ENCODE results near the gene JPT2.

DNA sequence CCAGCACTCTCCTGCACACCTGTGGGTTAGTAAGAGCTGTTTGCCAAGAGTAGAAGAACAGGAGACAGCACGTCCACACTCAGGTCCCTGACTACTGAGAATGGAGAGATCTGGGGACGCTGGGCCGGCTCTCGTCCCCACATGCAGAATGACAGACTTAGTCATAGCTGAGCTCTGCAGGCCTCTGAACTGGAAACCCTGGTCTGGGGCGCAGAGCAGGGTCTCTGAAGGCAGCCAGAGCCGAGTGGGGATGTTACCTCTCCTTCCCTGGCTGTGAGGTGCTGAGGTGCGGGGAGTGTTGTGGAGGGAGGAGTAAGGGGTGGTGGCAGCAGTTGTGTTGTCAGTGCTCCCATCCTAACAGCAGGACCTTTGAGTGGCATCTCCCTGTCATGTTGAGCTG, 7.2 kb upstream of the JPT2 start:
- TF ChIP-seq, protein P1, sequence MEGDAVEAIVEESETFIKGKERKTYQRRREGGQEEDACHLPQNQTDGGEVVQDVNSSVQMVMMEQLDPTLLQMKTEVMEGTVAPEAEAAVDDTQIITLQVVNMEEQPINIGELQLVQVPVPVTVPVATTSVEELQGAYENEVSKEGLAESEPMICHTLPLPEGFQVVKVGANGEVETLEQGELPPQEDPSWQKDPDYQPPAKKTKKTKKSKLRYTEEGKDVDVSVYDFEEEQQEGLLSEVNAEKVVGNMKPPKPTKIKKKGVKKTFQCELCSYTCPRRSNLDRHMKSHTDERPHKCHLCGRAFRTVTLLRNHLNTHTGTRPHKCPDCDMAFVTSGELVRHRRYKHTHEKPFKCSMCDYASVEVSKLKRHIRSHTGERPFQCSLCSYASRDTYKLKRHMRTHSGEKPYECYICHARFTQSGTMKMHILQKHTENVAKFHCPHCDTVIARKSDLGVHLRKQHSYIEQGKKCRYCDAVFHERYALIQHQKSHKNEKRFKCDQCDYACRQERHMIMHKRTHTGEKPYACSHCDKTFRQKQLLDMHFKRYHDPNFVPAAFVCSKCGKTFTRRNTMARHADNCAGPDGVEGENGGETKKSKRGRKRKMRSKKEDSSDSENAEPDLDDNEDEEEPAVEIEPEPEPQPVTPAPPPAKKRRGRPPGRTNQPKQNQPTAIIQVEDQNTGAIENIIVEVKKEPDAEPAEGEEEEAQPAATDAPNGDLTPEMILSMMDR (conservative IDR thresholded peaks at IDR 0.05): no peak
- no peak for TF ChIP-seq EZH2 (IDR thresholded peaks at IDR 0.05; ENCODE audit: low read depth)
